Testis (tissue), 2 donors: ENCODE data around the gene MTCL1.

Experiments
- CTCF ChIP-seq, 3 experiments: fragments of 450-650 bp in 2 of 3; fragments of 200-600 bp in 1 of 3; sonication (generic) in 1 of 3; IDR thresholded peaks; one replicate each; pipeline ENCODE4 v1.5.1; 2016 to 2019; ENCODE audit warnings: antibody characterized with exemption in 3 of 3, mild to moderate bottlenecking in 2 of 3, moderate library complexity in 1 of 3
- POLR2A ChIP-seq: fragments of 450-650 bp; IDR thresholded peaks from one replicate; pipeline ENCODE4 v1.6.1; 2017; ENCODE audit warnings: antibody characterized with exemption, mild to moderate bottlenecking, moderate library complexity

GRCh38 chr18:8810157-8810556, 104.8 kb downstream of the MTCL1 start:
- no peak for TF ChIP-seq CTCF (IDR thresholded peaks at IDR 0.05)
- no peak for TF ChIP-seq POLR2A
